Fibroblast of lung (primary cell): ENCODE results near the gene RRP7A. TPM values are rescaled to one million over a fixed set of nuclear protein-coding genes. Genes with fewer than 3 reads are reported as not detected.
"Not testable (repeated sequence)": the region's sequence is repeated elsewhere in the genome, so short reads cannot be mapped to it uniquely, and the experiment has no call there.

Experiments used
- DNase-seq, 2 donors: peaks; one replicate each; pipeline versions ENCODE4 v3.0.0 to v3.0.0-alpha.2; 2010; ENCODE audit warnings: low read depth in 2 of 2
- H2AFZ ChIP-seq: 2 replicates; pipeline ENCODE4 v1.5.1; 2012; ENCODE audit warnings: low read length, control low read depth, inconsistent platforms
- H3K27ac ChIP-seq: 2 replicates; pipeline ENCODE4 v1.5.1; 2011; ENCODE audit warnings: low read length, control low read depth; ENCODE audit not compliant: insufficient read depth
- H3K27me3 ChIP-seq: 2 replicates; pipeline ENCODE4 v1.5.1; 2011; ENCODE audit warnings: mild to moderate bottlenecking, low read length; ENCODE audit not compliant: control insufficient read depth, insufficient read depth
- H3K36me3 ChIP-seq: 2 replicates; pipeline ENCODE4 v1.5.1; 2011; ENCODE audit warnings: low read length; ENCODE audit not compliant: control insufficient read depth, insufficient read depth
- H3K4me1 ChIP-seq: 2 replicates; pipeline ENCODE4 v1.5.1; 2011; ENCODE audit warnings: low read length; ENCODE audit not compliant: control insufficient read depth, insufficient read depth; ENCODE audit errors: extremely low read depth
- H3K4me2 ChIP-seq: 2 replicates; pipeline ENCODE4 v1.5.1; 2011; ENCODE audit warnings: low read length, control low read depth; ENCODE audit not compliant: insufficient read depth; ENCODE audit errors: extremely low read depth
- H3K4me3 ChIP-seq, 4 experiments: fragments of 200-600 bp in 1 of 4; sonication (generic) in 1 of 4; replicated peaks in 1 of 4; 2 replicates each; pipeline ENCODE4 v1.5.1; 2011 to 2016; ENCODE audit warnings: low read length in 4 of 4, low read depth in 3 of 4, mild to moderate bottlenecking in 3 of 4, control low read depth in 2 of 4, inconsistent platforms in 1 of 4, mixed read lengths in 1 of 4; ENCODE audit not compliant: insufficient read depth in 1 of 4; ENCODE audit errors: control extremely low read depth in 1 of 4
- H3K79me2 ChIP-seq: 2 replicates; pipeline ENCODE4 v1.5.1; 2012; ENCODE audit warnings: mild to moderate bottlenecking, low read length, inconsistent platforms; ENCODE audit not compliant: control insufficient read depth, insufficient read depth
- H3K9ac ChIP-seq: 2 replicates; pipeline ENCODE4 v1.5.1; 2011; ENCODE audit warnings: mild to moderate bottlenecking, low read length, control low read depth; ENCODE audit not compliant: insufficient read depth
- H3K9me3 ChIP-seq: 2 replicates; pipeline ENCODE4 v1.5.1; 2012; ENCODE audit warnings: low read depth, low read length; ENCODE audit not compliant: control insufficient read depth, insufficient read depth
- H4K20me1 ChIP-seq: 2 replicates; pipeline ENCODE4 v1.5.1; 2011; ENCODE audit warnings: low read length; ENCODE audit not compliant: control insufficient read depth, insufficient read depth; ENCODE audit errors: extremely low read depth
- EZH2 ChIP-seq: IDR thresholded peaks from 2 replicates; pipeline ENCODE4 v1.5.1; 2012; ENCODE audit warnings: low read length, control low read depth, mild to moderate bottlenecking; ENCODE audit errors: missing control alignments
- polyA plus RNA-seq, 2 donors: library from polyadenylated mRNA; depleted of rRNA in 1 of 2; stranded (reverse) in 1 of 2; unstranded in 1 of 2; fragments of >200 nt; gene quantifications; 2 replicates each; pipeline ENCODE4 v1.2.1, GENCODE V29; 2011 to 2012; ENCODE audit warnings: missing spikeins in 1 of 2
- total RNA-seq: library from RNA; depleted of rRNA; stranded (reverse); fragments of >200 nt; gene quantifications from 2 replicates; pipeline ENCODE4 v1.2.1, GENCODE V29; 2014
- TF ChIP-seq, protein P1 (sequence below), 2 donors: IDR thresholded peaks in 1 of 2; conservative IDR thresholded peaks in 1 of 2; 1 replicate in 1 of 2; 2 replicates in 1 of 2; pipeline ENCODE4 v1.5.1; 2011 to 2012; ENCODE audit warnings: low read length in 2 of 2, control low read depth in 1 of 2, inconsistent platforms in 1 of 2, low read depth in 1 of 2, mild to moderate bottlenecking in 1 of 2

The RRP7A gene
- total and polyA plus RNA-seq, 2 donors (not counting 1 experiment from before 2014, with no cell fraction given) = 18.9 to 21.3 TPM

DNA sequence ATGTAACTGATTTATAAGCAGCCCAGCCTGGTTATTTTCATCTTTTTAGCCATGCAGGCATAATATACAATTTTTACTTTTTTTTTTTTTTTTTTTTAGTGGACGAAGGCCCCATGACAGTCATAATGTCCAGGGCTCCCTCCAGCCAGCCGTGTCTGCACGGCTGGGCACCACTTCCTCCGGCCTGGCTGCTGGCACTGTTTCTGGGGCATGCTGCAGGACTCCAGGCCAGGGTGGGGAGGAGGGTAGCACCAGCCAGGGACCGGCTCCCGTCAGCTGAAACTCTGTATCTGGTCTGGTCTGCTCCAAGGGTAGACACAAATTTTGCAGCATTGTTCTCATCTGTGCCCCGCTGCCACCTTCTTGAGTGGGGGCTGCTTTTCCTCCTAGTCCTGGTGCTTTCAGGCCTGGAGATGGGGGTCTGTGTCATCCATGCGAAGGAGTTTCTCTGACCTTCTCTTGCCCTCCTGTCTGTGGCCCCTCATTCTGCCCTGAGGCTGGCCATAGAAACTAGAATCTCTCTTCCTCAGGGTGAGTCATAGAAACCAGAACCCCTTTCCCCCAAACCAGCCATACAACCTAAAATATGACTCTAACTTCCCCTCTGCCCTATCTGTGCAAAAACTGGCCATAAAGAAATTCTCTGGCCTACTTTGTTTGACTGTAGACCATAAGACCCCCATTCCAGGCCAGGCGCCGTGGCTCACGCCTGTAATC lies 9.2 kb upstream of the RRP7A start:
- no peak for DNase-seq
- H2AFZ ChIP-seq = no peak overlapping the region
- no peak overlapping the region for H3K27ac ChIP-seq
- H3K4me2 ChIP-seq = no peak overlapping the region
- no peaks in the 10 kb centered on the region for H3K9me3 ChIP-seq
- peaks cover 6% of the 10 kb centered on the region for H3K27me3 ChIP-seq
- no peaks in the 10 kb centered on the region for H3K79me2 ChIP-seq
- no peak overlapping the region for H3K4me3 ChIP-seq
- H3K9ac ChIP-seq = no peak overlapping the region
- no peaks in the 10 kb centered on the region for H3K4me1 ChIP-seq
- no peaks in the 10 kb centered on the region for H3K36me3 ChIP-seq
- TF ChIP-seq, protein P1, sequence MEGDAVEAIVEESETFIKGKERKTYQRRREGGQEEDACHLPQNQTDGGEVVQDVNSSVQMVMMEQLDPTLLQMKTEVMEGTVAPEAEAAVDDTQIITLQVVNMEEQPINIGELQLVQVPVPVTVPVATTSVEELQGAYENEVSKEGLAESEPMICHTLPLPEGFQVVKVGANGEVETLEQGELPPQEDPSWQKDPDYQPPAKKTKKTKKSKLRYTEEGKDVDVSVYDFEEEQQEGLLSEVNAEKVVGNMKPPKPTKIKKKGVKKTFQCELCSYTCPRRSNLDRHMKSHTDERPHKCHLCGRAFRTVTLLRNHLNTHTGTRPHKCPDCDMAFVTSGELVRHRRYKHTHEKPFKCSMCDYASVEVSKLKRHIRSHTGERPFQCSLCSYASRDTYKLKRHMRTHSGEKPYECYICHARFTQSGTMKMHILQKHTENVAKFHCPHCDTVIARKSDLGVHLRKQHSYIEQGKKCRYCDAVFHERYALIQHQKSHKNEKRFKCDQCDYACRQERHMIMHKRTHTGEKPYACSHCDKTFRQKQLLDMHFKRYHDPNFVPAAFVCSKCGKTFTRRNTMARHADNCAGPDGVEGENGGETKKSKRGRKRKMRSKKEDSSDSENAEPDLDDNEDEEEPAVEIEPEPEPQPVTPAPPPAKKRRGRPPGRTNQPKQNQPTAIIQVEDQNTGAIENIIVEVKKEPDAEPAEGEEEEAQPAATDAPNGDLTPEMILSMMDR (conservative IDR thresholded peaks at IDR 0.05 in 1 of 2, IDR thresholded peaks at IDR 0.05 in 1 of 2; ENCODE audit: low read depth in 1 of 2, low read length in 2 of 2) = no peak
- no peak for TF ChIP-seq EZH2
- H4K20me1 ChIP-seq = no peaks in the 10 kb centered on the region

DNA sequence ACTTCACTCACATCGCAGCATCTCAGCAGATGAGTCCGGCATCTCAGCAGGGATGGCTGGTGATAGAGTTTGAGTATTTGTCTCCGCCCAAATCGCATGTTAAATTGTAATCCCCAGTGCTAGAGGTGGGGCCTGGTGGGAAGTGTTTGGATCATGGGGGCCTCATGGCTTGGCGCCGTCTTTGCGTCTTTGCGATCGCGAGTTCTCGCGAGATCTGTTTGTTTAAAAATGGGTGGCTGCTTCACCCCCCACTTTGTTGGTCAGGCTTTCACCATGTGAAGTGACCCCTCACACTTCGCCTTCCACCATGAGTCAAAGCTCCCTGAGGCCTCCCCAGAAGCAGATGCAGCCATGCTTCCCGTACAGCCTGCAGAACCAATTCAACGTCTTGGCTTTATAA lies 3.0 kb upstream of the RRP7A start:
- Histone ChIP-seq H3K4me3 (no peak overlapping the region), H3K27ac (no peak overlapping the region), H3K27me3 (peaks cover 3% of the 10 kb centered on the region), H3K9me3 (no peaks in the 10 kb centered on the region), H3K79me2 (peaks cover 15% of the 10 kb centered on the region), H3K36me3 (peaks cover 2% of the 10 kb centered on the region), H2AFZ (no peak overlapping the region), H3K9ac (no peak overlapping the region), H3K4me2 (no peak overlapping the region), H4K20me1 (no peaks in the 10 kb centered on the region), H3K4me1 (peaks cover 2% of the 10 kb centered on the region)
- DNase-seq = no peak
- no peak for TF ChIP-seq EZH2
- TF ChIP-seq, protein P1 (conservative IDR thresholded peaks at IDR 0.05 in 1 of 2, IDR thresholded peaks at IDR 0.05 in 1 of 2; ENCODE audit: low read depth in 1 of 2, low read length in 2 of 2) = no peak

DNA sequence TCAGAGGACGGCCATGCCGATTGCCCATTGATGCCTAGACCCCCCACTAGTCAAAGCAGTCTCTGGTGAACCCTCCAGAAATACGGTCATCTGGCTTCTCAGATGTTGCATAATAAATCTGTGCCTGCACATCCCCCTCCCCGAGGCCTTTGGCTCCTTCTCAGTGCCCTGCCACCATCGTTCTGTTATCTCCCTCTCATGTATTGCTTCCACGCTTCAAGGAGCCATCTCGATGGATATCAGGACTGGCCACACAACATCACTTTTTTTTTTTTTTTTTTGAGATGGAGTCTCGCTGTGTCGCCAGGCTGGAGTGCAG lies 1.6 kb upstream of the RRP7A start:
- no peak overlapping the region for H3K27ac ChIP-seq
- H3K27me3 ChIP-seq = no peaks in the 10 kb centered on the region
- DNase-seq = no peak
- H3K4me3 ChIP-seq = no peak overlapping the region
- no peak overlapping the region for H2AFZ ChIP-seq
- peaks cover 2% of the 10 kb centered on the region for H3K4me1 ChIP-seq
- H3K4me2 ChIP-seq = no peak overlapping the region
- H3K9me3 ChIP-seq = no peaks in the 10 kb centered on the region
- H4K20me1 ChIP-seq = no peaks in the 10 kb centered on the region
- no peak overlapping the region for H3K9ac ChIP-seq
- H3K36me3 ChIP-seq = peaks cover 2% of the 10 kb centered on the region
- peaks cover 17% of the 10 kb centered on the region for H3K79me2 ChIP-seq
- TF ChIP-seq, protein P1 (conservative IDR thresholded peaks at IDR 0.05 in 1 of 2, IDR thresholded peaks at IDR 0.05 in 1 of 2; ENCODE audit: low read depth in 1 of 2, low read length in 2 of 2) = no peak
- TF ChIP-seq EZH2 = no peak

DNA sequence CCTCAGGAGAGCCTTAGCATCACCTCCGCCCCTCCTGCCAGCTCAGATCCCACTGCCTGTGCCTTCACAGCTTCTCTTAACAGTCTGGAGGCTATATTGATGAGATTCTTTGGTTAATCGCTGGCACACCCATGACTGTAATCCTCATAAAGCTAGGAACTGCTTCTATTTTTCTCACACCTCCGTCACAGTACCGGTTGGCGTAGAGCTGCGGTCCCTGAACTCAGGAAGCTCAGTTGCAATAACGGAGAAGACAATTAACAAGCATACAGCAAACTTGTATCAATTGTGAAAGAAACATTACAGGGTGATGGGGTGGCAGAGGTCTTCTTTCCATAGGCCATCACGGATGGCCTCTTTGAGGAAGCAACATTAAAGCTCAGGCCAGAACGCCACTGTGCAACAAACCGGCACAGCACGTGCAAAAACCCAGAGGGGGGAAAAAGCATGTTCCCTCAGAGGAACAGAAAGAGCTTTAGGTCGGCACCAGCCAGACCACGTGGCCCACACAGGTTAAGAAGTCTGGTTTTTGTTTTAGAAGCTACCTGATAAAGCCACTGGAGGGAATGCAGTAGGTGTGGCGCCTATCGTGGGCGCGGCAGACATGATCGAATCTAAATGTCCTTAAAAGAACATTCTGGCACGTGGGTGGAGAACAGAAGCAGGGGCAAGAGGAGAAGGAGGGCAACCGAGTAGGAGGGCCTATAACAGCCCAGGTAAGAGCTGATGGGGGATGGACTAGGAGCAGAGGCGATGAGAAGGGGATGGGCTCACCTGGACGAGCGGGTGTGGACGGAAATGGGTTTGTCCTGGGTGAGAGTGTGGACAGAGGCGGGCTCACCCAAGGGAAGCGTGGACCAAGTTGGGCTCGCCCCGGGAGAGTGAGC lies 715 bp downstream of the RRP7A start:
- not testable (repeated sequence) for H4K20me1 ChIP-seq, H3K36me3 ChIP-seq, H3K4me1 ChIP-seq, DNase-seq, H3K9me3 ChIP-seq, H3K27me3 ChIP-seq
- Histone ChIP-seq H2AFZ (peak overlapping the region; percentile 33), H3K79me2 (peaks cover 19% of the 10 kb centered on the region), H3K27ac (peak overlapping the region; percentile 67), H3K4me3 (peak overlapping the region; percentile 75 to 86 (median 80)), H3K4me2 (peak overlapping the region; percentile 77), H3K9ac (peak overlapping the region; percentile 82)
